Measurements from ENCODE around the gene MPL. TPM values are rescaled to one million over a fixed set of nuclear protein-coding genes. Genes with fewer than 3 reads are reported as not detected.

MPL gene
- total and polyA plus RNA-seq, 2 of the 13 experiments (the other 11 are each of a cell fraction or from before 2014, with no cell fraction given): not detected

GRCh38 chr1:43346636-43347035, 9.0 kb downstream of the MPL start:
- POLR2A ChIA-PET: interaction anchor here (1.2 kb wide), 1 partner anchor 12 kb away, joined by 4 read pairs; the partner anchor contains the start of gene CDC20
- no peak overlapping the region for H3K9ac ChIP-seq (ENCODE audit: insufficient read depth, low read depth, low read length)

More at GRCh38 chr1:43346636-43347035, 9.0 kb downstream of the MPL start:
- Histone ChIP-seq H3K9me3 (ENCODE audit: low read length) (no peaks in the 10 kb centered on the region), H3K27me3 (ENCODE audit: control insufficient read depth in 1 of 2, insufficient read depth in 2 of 2, low read length in 2 of 2) (no peaks in the 10 kb centered on the region; a peak in 1 of 5 replicates), H3K79me2 (ENCODE audit: insufficient read depth, low read length) (no peaks in the 10 kb centered on the region), H3K4me2 (ENCODE audit: low read depth, low read length) (no peak overlapping the region), H4K20me1 (ENCODE audit: insufficient read depth, low read length) (no peaks in the 10 kb centered on the region), H2AFZ (ENCODE audit: low read length) (no peak overlapping the region), H3K36me3 (replicated peaks in 1 of 2; ENCODE audit: control insufficient read depth in 1 of 2, insufficient read depth in 2 of 2, low read length in 2 of 2) (no peaks in the 10 kb centered on the region), H3K27ac (ENCODE audit: extremely low read length, insufficient read depth, low read length) (no peak overlapping the region), H3K4me3 (replicated peaks in 1 of 3; ENCODE audit: insufficient read depth in 1 of 3, low read depth in 2 of 3, low read length in 3 of 3) (no peak overlapping the region), H3K4me1 (ENCODE audit: insufficient read depth, low read length) (peaks cover 53% of the 10 kb centered on the region)
- FAIRE-seq (no peak), ATAC-seq (no peak), DNase-seq (ENCODE audit: low spot score) (no peak)
- intact Hi-C loops (cut with micrococcal nuclease; ENCODE audit: unreplicated experiment) (loop anchor here (5.0 kb wide), 1 partner anchor 109 kb away; no protein-coding TSS in a partner anchor), in situ Hi-C loops (cut with HindIII; ENCODE audit: extremely low pct_ligation_motif_present, low pct_unique_long_range_greater_than_20kb) (no loop called here)
- no TSS peak for BruUV-seq (replicated peaks)
- CTCF ChIA-PET (ENCODE audit: low intra/inter-chr PET ratio, low total read pairs): no interaction called here
- TF ChIP-seq FOXM1 (CRISPR knock-in tag; IDR thresholded peaks at IDR 0.05): no peak
- TF ChIP-seq HOMEZ (CRISPR knock-in tag; IDR thresholded peaks at IDR 0.05; ENCODE audit: low read depth): no peak
- no peak for TF ChIP-seq PHF8 (CRISPR knock-in tag; IDR thresholded peaks at IDR 0.05)
- no peak for TF ChIP-seq JUNB (CRISPR knock-in tag; IDR thresholded peaks at IDR 0.05; ENCODE audit: borderline replicate concordance)
- no peak for TF ChIP-seq NR1H2 (CRISPR knock-in tag; IDR thresholded peaks at IDR 0.05; ENCODE audit: borderline replicate concordance, low read depth)
- no peak for TF ChIP-seq ZNF737 (CRISPR knock-in tag; IDR thresholded peaks at IDR 0.05; ENCODE audit: borderline replicate concordance)
- no peak for TF ChIP-seq ZNF230 (CRISPR knock-in tag; IDR thresholded peaks at IDR 0.05)
- no peak for TF ChIP-seq ZNF770 (CRISPR knock-in tag; IDR thresholded peaks at IDR 0.05)
- TF ChIP-seq RFXANK (CRISPR knock-in tag; IDR thresholded peaks at IDR 0.05): no peak
- no peak for TF ChIP-seq SP140L (CRISPR knock-in tag; IDR thresholded peaks at IDR 0.05; ENCODE audit: borderline replicate concordance)
- TF ChIP-seq POGK (CRISPR knock-in tag; conservative IDR thresholded peaks at IDR 0.05): no peak
- TF ChIP-seq RCOR2 (CRISPR knock-in tag; IDR thresholded peaks at IDR 0.05): no peak
- no peak for TF ChIP-seq MED8 (CRISPR knock-in tag; IDR thresholded peaks at IDR 0.05; ENCODE audit: insufficient replicate concordance)
- no peak for TF ChIP-seq SRSF1 (optimal IDR thresholded peaks at IDR 0.05; ENCODE audit: low read depth, low read length)
- no peak for TF ChIP-seq HOXA3 (CRISPR knock-in tag; IDR thresholded peaks at IDR 0.05)
- no peak for TF ChIP-seq ZBTB21 (CRISPR knock-in tag; IDR thresholded peaks at IDR 0.05)
- TF ChIP-seq CREBL2 (CRISPR knock-in tag; IDR thresholded peaks at IDR 0.05; ENCODE audit: borderline replicate concordance): no peak
- 75% methylated on average over 1 of the region's 5 CpGs for WGBS (ENCODE audit: low lambda C conversion rate)

All from HepG2 (cell line).